Measurements from ENCODE around the gene SLAMF9. TPM values are rescaled to one million over a fixed set of nuclear protein-coding genes. Genes with fewer than 3 reads are reported as not detected.

SLAMF9 gene
- polyA plus RNA-seq, 2 of the 4 experiments (the other 2 are of a cell fraction), result 0.22 to 0.25 TPM

DNA sequence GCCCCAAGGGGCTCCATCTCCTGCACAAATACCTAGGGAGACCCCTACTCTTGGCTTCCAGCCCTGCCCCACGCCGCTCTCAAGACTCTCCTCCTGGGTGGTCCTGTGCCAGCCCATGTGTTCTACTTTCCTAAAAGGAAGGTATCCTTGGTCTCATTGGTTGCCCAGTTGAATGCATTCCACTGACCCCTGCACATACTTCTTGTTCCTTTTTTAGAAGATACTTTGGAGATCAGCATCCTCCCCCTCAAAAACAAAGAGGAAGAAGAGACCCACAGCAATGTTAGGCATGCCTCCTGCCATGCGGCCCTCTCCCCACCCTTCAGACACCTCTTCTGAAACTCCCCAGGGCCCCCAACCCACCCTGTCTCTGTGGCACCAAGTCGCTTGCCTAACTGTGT, 4.1 kb downstream of the SLAMF9 start:
- DNase-seq (ENCODE audit: low read depth in 1 of 2, low spot score in 1 of 2) (no peak), FAIRE-seq (no peak), ATAC-seq (no peak)
- ChIA-PET CTCF (interaction anchor here (0.6 to 12.9 kb wide), 4 partner anchors 10 to 55 kb away, joined by 3 to 124 read pairs (median 4); no protein-coding TSS in a partner anchor), POLR2A (no interaction called here)
- 64% methylated on average over 4 of the region's 4 CpGs for WGBS (ENCODE audit: missing lambda C conversion rate)
- TF ChIP-seq HOXB13 (CRISPR knock-in tag; IDR thresholded peaks at IDR 0.05; ENCODE audit: low read depth) (no peak), FOXS1 (CRISPR knock-in tag; IDR thresholded peaks at IDR 0.05) (no peak), ZSCAN20 (CRISPR knock-in tag; IDR thresholded peaks at IDR 0.05) (no peak), FOSB (CRISPR knock-in tag; IDR thresholded peaks at IDR 0.05) (no peak), FOSL2 (IDR thresholded peaks at IDR 0.05) (no peak), FOSL2 (CRISPR knock-in tag; IDR thresholded peaks at IDR 0.05) (no peak)
- peaks cover 9% of the 10 kb centered on the region; the same call in 2 of the 3 replicates for H3K4me1 ChIP-seq
- H3K9me3 ChIP-seq, result no peaks in the 10 kb centered on the region
- no peak overlapping the region for H3K27ac ChIP-seq
- H3K4me3 ChIP-seq, result no peak overlapping the region
- no peak overlapping the region for H3K4me2 ChIP-seq

DNA sequence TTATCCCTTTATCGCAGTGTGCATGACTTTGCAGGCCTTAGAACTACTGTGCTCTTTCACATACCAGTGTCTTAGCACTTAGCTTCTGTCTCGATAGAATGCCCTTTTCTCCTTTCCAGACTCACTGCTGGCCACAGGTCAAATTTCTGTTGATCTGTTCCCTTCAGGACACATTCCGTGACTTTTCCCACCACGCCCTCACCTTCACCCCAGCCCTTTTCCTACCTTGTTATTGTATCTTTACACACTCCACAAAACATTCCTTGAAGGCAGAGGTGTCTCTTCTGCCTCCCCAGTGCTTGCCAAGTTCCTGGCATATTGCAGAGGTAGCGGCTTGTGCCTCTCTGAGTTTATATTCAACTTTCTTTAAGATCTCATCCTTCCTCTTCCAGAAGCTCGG, 4.9 kb downstream of the SLAMF9 start:
- ATAC-seq, result no peak
- peaks cover 7% of the 10 kb centered on the region; the same call in 2 of the 3 replicates for H3K4me1 ChIP-seq
- POLR2A ChIA-PET, result no interaction called here
- H3K27ac ChIP-seq, result no peak overlapping the region
- FAIRE-seq, result no peak
- H3K4me2 ChIP-seq, result no peak overlapping the region
- no peak for DNase-seq (ENCODE audit: low read depth in 1 of 2, low spot score in 1 of 2)
- no peak overlapping the region for H3K4me3 ChIP-seq
- WGBS (ENCODE audit: missing lambda C conversion rate), result 62% methylated on average over 6 of the region's 6 CpGs
- no peak for TF ChIP-seq FOSB (CRISPR knock-in tag; IDR thresholded peaks at IDR 0.05)
- TF ChIP-seq TP53 (CRISPR knock-in tag; IDR thresholded peaks at IDR 0.05), result no peak
- H3K9me3 ChIP-seq, result no peaks in the 10 kb centered on the region
- CTCF ChIA-PET, result interaction anchor here (1.1 to 12.9 kb wide), 3 partner anchors 9 to 56 kb away, joined by 4 to 124 read pairs (median 6); no protein-coding TSS in a partner anchor

DNA sequence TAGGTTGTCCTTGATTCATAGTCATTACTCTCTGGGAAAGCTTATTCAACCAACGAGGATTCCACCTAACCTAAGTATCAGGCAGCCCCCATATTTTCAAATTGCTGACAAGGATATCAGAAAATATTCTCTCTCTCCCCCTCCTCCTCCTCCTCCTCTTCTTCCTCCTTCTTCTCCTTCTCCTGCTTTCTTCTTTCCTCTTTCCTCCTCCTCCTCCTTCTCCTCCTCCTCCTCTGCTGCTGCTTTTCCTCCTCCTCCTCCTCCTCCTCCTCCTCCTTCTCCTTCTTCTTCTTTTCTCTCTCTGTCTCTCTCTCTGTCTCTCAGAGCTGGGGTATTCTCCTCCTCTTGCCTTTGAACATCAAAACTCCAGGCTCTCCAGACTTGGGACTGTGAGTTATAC, 6.1 kb downstream of the SLAMF9 start:
- Histone ChIP-seq H3K4me3 (no peak overlapping the region), H3K4me2 (no peak overlapping the region), H3K4me1 (peaks cover 5% of the 10 kb centered on the region; the same call in 1 of the 3 replicates), H3K27ac (no peak overlapping the region), H3K9me3 (no peaks in the 10 kb centered on the region)
- POLR2A ChIA-PET, result no interaction called here
- FAIRE-seq (no peak), ATAC-seq (no peak), DNase-seq (ENCODE audit: low read depth in 1 of 2, low spot score in 1 of 2) (no peak)
- TF ChIP-seq, protein P1, sequence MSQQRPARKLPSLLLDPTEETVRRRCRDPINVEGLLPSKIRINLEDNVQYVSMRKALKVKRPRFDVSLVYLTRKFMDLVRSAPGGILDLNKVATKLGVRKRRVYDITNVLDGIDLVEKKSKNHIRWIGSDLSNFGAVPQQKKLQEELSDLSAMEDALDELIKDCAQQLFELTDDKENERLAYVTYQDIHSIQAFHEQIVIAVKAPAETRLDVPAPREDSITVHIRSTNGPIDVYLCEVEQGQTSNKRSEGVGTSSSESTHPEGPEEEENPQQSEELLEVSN (IDR thresholded peaks at IDR 0.05; ENCODE audit: borderline replicate concordance, low read depth), result no peak
- TF ChIP-seq NPAS2 (CRISPR knock-in tag; IDR thresholded peaks at IDR 0.05; ENCODE audit: borderline replicate concordance) (no peak), RCOR1 (IDR thresholded peaks at IDR 0.05; ENCODE audit: low read depth, low read length) (no peak), EHMT2 (IDR thresholded peaks at IDR 0.05; ENCODE audit: low read depth) (no peak), TP53 (CRISPR knock-in tag; IDR thresholded peaks at IDR 0.05) (no peak), CBX8 (IDR thresholded peaks at IDR 0.05) (no peak)
- 47% methylated on average over 1 of the region's 1 CpG for WGBS (ENCODE audit: missing lambda C conversion rate)
- CTCF ChIA-PET, result interaction anchor here (2.0 to 12.9 kb wide), 2 partner anchors 57 to 77 kb away, joined by 5 to 124 read pairs; no protein-coding TSS in a partner anchor

DNA sequence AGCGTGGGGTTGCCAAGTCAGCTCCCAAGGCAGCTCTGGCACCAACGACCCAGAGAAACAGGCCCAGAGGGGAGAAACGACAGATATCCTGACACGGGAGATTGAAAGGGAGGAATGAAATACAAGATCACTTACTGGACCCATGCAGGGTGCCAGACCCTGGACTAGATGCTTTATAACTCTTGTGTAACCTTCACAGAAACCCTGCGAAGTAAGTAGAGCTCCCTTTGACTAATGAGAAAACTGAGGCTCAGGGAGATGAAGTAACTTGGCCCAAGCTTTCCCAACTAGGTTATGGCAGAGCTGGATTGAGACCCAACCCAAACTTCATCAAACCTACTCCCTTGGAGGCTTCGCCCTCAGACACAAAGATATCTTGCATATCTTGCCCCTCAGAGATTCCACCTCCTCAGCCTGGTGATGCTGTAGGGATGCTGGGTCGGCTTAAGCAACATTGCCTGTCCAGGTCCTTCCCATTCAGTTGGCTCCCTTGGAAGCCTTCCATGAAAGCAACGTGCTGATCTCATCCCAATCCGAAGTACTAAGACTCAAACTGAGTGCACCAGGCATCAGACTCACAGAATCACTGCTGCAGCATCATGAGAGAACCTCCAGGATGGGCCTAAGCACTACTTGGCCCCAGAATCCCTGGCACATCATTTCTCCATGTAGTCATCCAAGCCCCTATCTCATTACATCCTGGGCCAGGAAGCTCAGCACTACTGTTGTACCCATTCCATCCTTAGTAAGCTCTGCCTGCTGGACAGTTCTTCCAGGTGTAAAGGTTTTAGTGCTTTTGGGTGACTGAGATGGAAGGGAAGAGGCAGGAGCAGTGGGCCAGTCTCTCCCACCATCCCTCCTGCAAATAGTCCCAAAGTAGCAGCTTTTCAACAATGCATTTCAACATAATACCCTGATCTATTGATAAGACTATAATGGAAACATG, 7.5 kb downstream of the SLAMF9 start:
- peak overlapping the region; percentile 84 for H3K4me2 ChIP-seq

More for the DNA sequence above, 7.5 kb downstream of the SLAMF9 start:
- DNase-seq (ENCODE audit: low read depth in 1 of 2, low spot score in 1 of 2), result no peak
- Histone ChIP-seq H3K27ac (peak overlapping the region in 1 of 2 experiments; percentile 83; a peak in 3 of 6 replicates), H3K4me1 (peaks cover 5% of the 10 kb centered on the region; the same call in 1 of the 3 replicates), H3K9me3 (no peaks in the 10 kb centered on the region), H3K4me3 (peak overlapping the region; percentile 41; the same call in 2 of the 3 replicates)
- ChIA-PET POLR2A (interaction anchor here (0.5 to 1.0 kb wide), 2 partner anchors 21 to 60 kb away, joined by 3 to 5 read pairs; partner anchors contain the start of gene TAGLN2), CTCF (interaction anchor here (0.7 to 4.2 kb wide), 14 partner anchors 8 to 785 kb away, joined by 3 to 31 read pairs (median 6); partner anchors contain the start of gene SLAMF9)
- no peak for ATAC-seq
- FAIRE-seq, result no peak
- no peak for TF ChIP-seq BHLHE40 (IDR thresholded peaks at IDR 0.05; ENCODE audit: low read depth, low read length)
- no peak for TF ChIP-seq CBX2 (IDR thresholded peaks at IDR 0.05; ENCODE audit: borderline replicate concordance, low read depth)
- WGBS (ENCODE audit: missing lambda C conversion rate), result 81% methylated on average over 8 of the region's 9 CpGs

Measured in A549 (cell line).